ENCODE results near the gene SETD1A. TPM values are rescaled to one million over a fixed set of nuclear protein-coding genes. Genes with fewer than 3 reads are reported as not detected.
A peak's percentile ranks its signal among the peaks of the same experiment; 100 is the strongest.

The SETD1A gene
- total RNA-seq, 2 donors from 2014 or later, result 23.8 to 25.0 TPM

- Mint-ChIP-seq H3K9me3 (no peaks in the 10 kb centered on the region), H3K4me3 (no peak overlapping the region), H3K27me3 (ENCODE audit: insufficient read depth) (no peaks in the 10 kb centered on the region), H3K4me1 (peaks cover 22% of the 10 kb centered on the region), H3K36me3 (ENCODE audit: low read depth) (peaks cover 6% of the 10 kb centered on the region), H3K27ac (no peak overlapping the region)
- WGBS, 2 experiments (ENCODE audit: insufficient coverage in 1 of 2, insufficient read length in 1 of 2), result 86 to 100% methylated on average over 1 of the region's 1 CpG
- Histone ChIP-seq H3K27me3 (ENCODE audit: control insufficient read depth, insufficient read depth, low read length, poor library complexity, severe bottlenecking) (no peaks in the 10 kb centered on the region), H3K9ac (ENCODE audit: extremely low read depth, low read length, poor library complexity, severe bottlenecking) (no peak overlapping the region), H3K9me3 (ENCODE audit: control insufficient read depth, low read length) (no peaks in the 10 kb centered on the region), H3K4me1 (ENCODE audit: control insufficient read depth, insufficient read depth, low read length) (peaks cover 12% of the 10 kb centered on the region), H3K27ac (ENCODE audit: low read depth, low read length) (no peak overlapping the region), H3K4me3 (ENCODE audit: low read length) (no peak overlapping the region), H3K36me3 (ENCODE audit: control insufficient read depth, insufficient read depth, low read length) (peaks cover 13% of the 10 kb centered on the region)
- no peak for DNase-seq
- no peak for TF ChIP-seq CTCF (conservative IDR thresholded peaks at IDR 0.05)
Measured at GRCh38 chr16:30951193-30951592, 6.4 kb upstream of the SETD1A start.

GRCh38 chr16:30951750-30952149, 5.8 kb upstream of the SETD1A start:
- Mint-ChIP-seq H3K4me1 (peaks cover 19% of the 10 kb centered on the region), H3K4me3 (no peak overlapping the region)
- 94 to 100% methylated on average over 3 of the region's 3 CpGs for WGBS, 2 experiments (ENCODE audit: insufficient coverage in 1 of 2, insufficient read length in 1 of 2)

GRCh38 chr16:30953111-30953510, 4.4 kb upstream of the SETD1A start:
- H3K4me1 ChIP-seq (ENCODE audit: control insufficient read depth, insufficient read depth, low read length), result no peaks in the 10 kb centered on the region
- no peak overlapping the region for H3K4me3 Mint-ChIP-seq

More at GRCh38 chr16:30951750-30952149, 5.8 kb upstream of the SETD1A start:
- Mint-ChIP-seq H3K9me3 (no peaks in the 10 kb centered on the region), H3K27me3 (ENCODE audit: insufficient read depth) (no peaks in the 10 kb centered on the region), H3K27ac (no peak overlapping the region), H3K36me3 (ENCODE audit: low read depth) (peaks cover 6% of the 10 kb centered on the region)
- no peaks in the 10 kb centered on the region for H3K27me3 ChIP-seq (ENCODE audit: control insufficient read depth, insufficient read depth, low read length, poor library complexity, severe bottlenecking)
- no peak overlapping the region for H3K27ac ChIP-seq (ENCODE audit: low read depth, low read length)
- no peaks in the 10 kb centered on the region for H3K9me3 ChIP-seq (ENCODE audit: control insufficient read depth, low read length)
- no peak for DNase-seq
- peaks cover 11% of the 10 kb centered on the region for H3K4me1 ChIP-seq (ENCODE audit: control insufficient read depth, insufficient read depth, low read length)
- no peak for TF ChIP-seq CTCF (conservative IDR thresholded peaks at IDR 0.05)
- no peak overlapping the region for H3K9ac ChIP-seq (ENCODE audit: extremely low read depth, low read length, poor library complexity, severe bottlenecking)
- no peak overlapping the region for H3K4me3 ChIP-seq (ENCODE audit: low read length)
- peaks cover 10% of the 10 kb centered on the region for H3K36me3 ChIP-seq (ENCODE audit: control insufficient read depth, insufficient read depth, low read length)

More at GRCh38 chr16:30953111-30953510, 4.4 kb upstream of the SETD1A start:
- Mint-ChIP-seq H3K27me3 (ENCODE audit: insufficient read depth) (no peaks in the 10 kb centered on the region), H3K4me1 (peaks cover 12% of the 10 kb centered on the region), H3K27ac (peak overlapping the region; percentile 35), H3K36me3 (ENCODE audit: low read depth) (no peaks in the 10 kb centered on the region), H3K9me3 (no peaks in the 10 kb centered on the region)
- Histone ChIP-seq H3K4me3 (ENCODE audit: low read length) (no peak overlapping the region), H3K27ac (ENCODE audit: low read depth, low read length) (no peak overlapping the region), H3K36me3 (ENCODE audit: control insufficient read depth, insufficient read depth, low read length) (peaks cover 4% of the 10 kb centered on the region), H3K9me3 (ENCODE audit: control insufficient read depth, low read length) (no peaks in the 10 kb centered on the region), H3K9ac (ENCODE audit: extremely low read depth, low read length, poor library complexity, severe bottlenecking) (no peak overlapping the region), H3K27me3 (ENCODE audit: control insufficient read depth, insufficient read depth, low read length, poor library complexity, severe bottlenecking) (no peaks in the 10 kb centered on the region)
- DNase-seq, result peak; percentile 53
- no peak for TF ChIP-seq CTCF (conservative IDR thresholded peaks at IDR 0.05)
- 78% methylated on average over 5 to 9 of the region's 9 CpGs for WGBS, 2 experiments (ENCODE audit: insufficient coverage in 1 of 2, insufficient read length in 1 of 2)

All from endodermal cell (in vitro differentiated cells).